CD4-positive, CD25-positive, alpha-beta regulatory T cell (primary cell): ENCODE results near the gene LRRC31. TPM values are rescaled to one million over a fixed set of nuclear protein-coding genes. Genes with fewer than 3 reads are reported as not detected.

Experiments
- ATAC-seq, 2 donors: fragments of 150-1000 bp; cut with Tn5 transposase; one replicate each; pipeline ENCODE4 v1.10.0; 2021; ENCODE audit warnings: low read depth in 2 of 2, moderate number of reproducible peaks in 2 of 2, moderate library complexity in 1 of 2
- DNase-seq, 3 donors: peaks; one replicate each; pipeline versions ENCODE4 v3.0.0 to v3.0.0-alpha.2; 2012 to 2022; ENCODE audit warnings: mixed read lengths in 1 of 3
- H3K27ac ChIP-seq: one replicate; pipeline ENCODE4 v1.7.0; 2013; ENCODE audit warnings: mild to moderate bottlenecking, low read length; ENCODE audit not compliant: insufficient read depth, poor library complexity, severe bottlenecking
- H3K27me3 ChIP-seq: one replicate; pipeline ENCODE4 v1.7.0; 2013; ENCODE audit warnings: low read length; ENCODE audit not compliant: control insufficient read depth, insufficient read depth
- H3K36me3 ChIP-seq: one replicate; pipeline ENCODE4 v1.7.0; 2013; ENCODE audit warnings: mild to moderate bottlenecking, low read length, moderate library complexity; ENCODE audit not compliant: control insufficient read depth, insufficient read depth
- H3K4me1 ChIP-seq: 2 replicates; pipeline ENCODE4 v1.7.0; 2013; ENCODE audit warnings: mild to moderate bottlenecking, low read length; ENCODE audit not compliant: insufficient read depth, control insufficient read depth, poor library complexity, severe bottlenecking
- H3K4me3 ChIP-seq: one replicate; pipeline ENCODE4 v1.7.0; 2013; ENCODE audit warnings: low read depth, mild to moderate bottlenecking, low read length, moderate library complexity
- H3K9me3 ChIP-seq, 2 experiments: 1 replicate in 1 of 2; 2 replicates in 1 of 2; pipeline ENCODE4 v1.7.0; 2013; ENCODE audit warnings: low read length in 2 of 2, mild to moderate bottlenecking in 1 of 2, moderate library complexity in 1 of 2; ENCODE audit not compliant: control insufficient read depth in 2 of 2
- H3K27ac Mint-ChIP-seq, 3 donors: one replicate each; pipeline ENCODE4 v1.8.0; 2020 to 2022; ENCODE audit warnings: mild to moderate bottlenecking in 3 of 3, mixed read lengths in 3 of 3, moderate library complexity in 2 of 3
- H3K27me3 Mint-ChIP-seq: one replicate; pipeline ENCODE4 v1.8.0; 2022; ENCODE audit warnings: mild to moderate bottlenecking, mixed read lengths
- H3K36me3 Mint-ChIP-seq: one replicate; pipeline ENCODE4 v1.8.0; 2020; ENCODE audit warnings: mixed read lengths
- H3K4me1 Mint-ChIP-seq, 4 donors: one replicate each; pipeline ENCODE4 v1.8.0; 2020 to 2022; ENCODE audit warnings: mixed read lengths in 4 of 4, mild to moderate bottlenecking in 1 of 4
- H3K4me3 Mint-ChIP-seq, 4 donors: one replicate each; pipeline ENCODE4 v1.8.0; 2020 to 2022; ENCODE audit warnings: mild to moderate bottlenecking in 4 of 4, mixed read lengths in 4 of 4, moderate library complexity in 3 of 4
- H3K9me3 Mint-ChIP-seq, 7 donors: one replicate each; pipeline ENCODE4 v1.8.0; 2020 to 2022; ENCODE audit warnings: mixed read lengths in 7 of 7, mild to moderate bottlenecking in 3 of 7, moderate library complexity in 2 of 7
- polyA plus RNA-seq, 4 donors: library from polyadenylated mRNA; unstranded; fragments of 300-500 nt; fragmentation: Illumina TruSeq; gene quantifications; one replicate each; pipeline ENCODE4 v1.2.3, GENCODE V29; 2021
- total RNA-seq: library from RNA; stranded (reverse); gene quantifications from one replicate; pipeline ENCODE4 v1.2.3, GENCODE V29; 2022

The LRRC31 gene
- total and polyA plus RNA-seq, 5 donors from 2014 or later = not detected

DNA sequence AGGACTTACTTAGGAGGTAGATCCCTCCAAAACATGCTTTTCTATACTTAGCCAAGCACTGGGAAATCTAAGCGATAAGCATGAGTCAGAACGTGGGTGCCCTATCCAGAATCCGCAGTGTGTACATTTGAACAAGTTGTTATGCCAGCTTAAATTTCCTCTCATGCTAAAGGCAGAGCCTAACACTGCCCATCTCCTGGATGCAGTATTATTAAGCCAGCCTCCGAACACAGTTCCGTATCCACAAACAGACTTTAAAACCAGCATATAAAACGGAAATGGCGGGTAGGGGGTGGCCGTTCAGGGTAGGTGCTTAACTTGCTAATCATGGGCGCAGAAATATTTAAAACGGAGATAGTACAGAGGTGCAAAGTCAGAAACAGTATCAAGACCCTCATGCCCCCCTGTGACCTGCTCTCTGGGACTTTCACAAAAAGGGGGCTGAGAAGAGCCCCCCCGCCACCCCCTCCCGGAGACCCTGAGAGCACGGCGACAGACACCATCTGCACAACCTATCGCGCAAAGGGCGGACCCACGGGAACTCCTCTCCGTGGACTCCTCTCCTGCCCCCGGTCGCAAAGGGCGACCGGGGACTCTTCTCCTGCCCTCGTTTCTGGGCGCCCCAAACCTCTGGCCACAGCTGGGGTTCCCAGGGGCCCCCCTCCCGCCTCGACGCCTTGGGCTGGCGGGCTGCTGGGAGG is 58.0 kb downstream of the LRRC31 start:
- H3K9me3 ChIP-seq = peaks cover 10 to 14% of the 10 kb centered on the region in 2 experiments
- Mint-ChIP-seq H3K9me3 (peaks cover 0 to 14% (median 6%) of the 10 kb centered on the region in 7 donors), H3K4me3 (peak overlapping the region; percentile 82 to 87 (median 86)), H3K4me1 (peaks cover 12 to 29% (median 14%) of the 10 kb centered on the region in 4 donors), H3K27ac (no peak overlapping the region), H3K27me3 (peaks cover 33% of the 10 kb centered on the region), H3K36me3 (no peaks in the 10 kb centered on the region)
- ATAC-seq (peak in 1 of 2 donors; percentile 7), DNase-seq (peak in 2 of 3 donors; percentile 10 to 58)
- H3K36me3 ChIP-seq = no peaks in the 10 kb centered on the region
- no peaks in the 10 kb centered on the region for H3K27me3 ChIP-seq
- peak overlapping the region; percentile 43 for H3K4me3 ChIP-seq
- peaks cover 27% of the 10 kb centered on the region for H3K4me1 ChIP-seq
- no peak overlapping the region for H3K27ac ChIP-seq

GRCh38 chr3:169809230-169809795 is 60.4 kb downstream of the LRRC31 start:
- no peaks in the 10 kb centered on the region for H3K36me3 Mint-ChIP-seq

DNA sequence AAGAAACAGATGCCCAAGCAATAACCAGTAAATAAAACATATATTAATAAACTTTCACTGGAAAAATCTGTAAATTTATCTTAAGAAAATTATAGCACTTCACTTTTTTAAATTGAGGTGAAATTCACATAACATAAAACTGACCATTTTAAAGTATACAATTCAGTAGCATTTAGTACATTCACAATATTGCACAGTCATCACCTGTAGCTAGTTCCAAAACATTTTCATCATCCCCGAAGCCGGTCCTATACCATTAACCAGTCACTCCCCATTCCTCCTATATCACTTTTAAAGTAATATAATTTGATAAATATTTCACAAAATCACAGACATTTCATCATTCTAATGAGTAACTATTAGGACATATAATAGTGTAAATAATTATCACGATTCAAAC is 65.1 kb downstream of the LRRC31 start:
- Histone ChIP-seq H3K4me1 (no peaks in the 10 kb centered on the region), H3K36me3 (no peaks in the 10 kb centered on the region), H3K27me3 (no peaks in the 10 kb centered on the region), H3K9me3 (no peaks in the 10 kb centered on the region), H3K27ac (no peak overlapping the region), H3K4me3 (no peak overlapping the region)
- Mint-ChIP-seq H3K9me3 (no peaks in the 10 kb centered on the region), H3K27me3 (peaks cover 4% of the 10 kb centered on the region), H3K4me3 (no peak overlapping the region), H3K27ac (no peak overlapping the region), H3K36me3 (no peaks in the 10 kb centered on the region), H3K4me1 (peaks cover 0 to 5% (median 1%) of the 10 kb centered on the region in 4 donors)
- ATAC-seq = no peak
- no peak for DNase-seq

More at GRCh38 chr3:169809230-169809795, 60.4 kb downstream of the LRRC31 start:
- DNase-seq (peak in 1 of 3 donors; percentile 74), ATAC-seq (no peak)
- H3K9me3 Mint-ChIP-seq = no peaks in the 10 kb centered on the region
- Histone ChIP-seq H3K9me3 (no peaks in the 10 kb centered on the region), H3K4me3 (no peak overlapping the region), H3K4me1 (peaks cover 27% of the 10 kb centered on the region), H3K27ac (no peak overlapping the region), H3K27me3 (no peaks in the 10 kb centered on the region), H3K36me3 (no peaks in the 10 kb centered on the region)
- peak overlapping the region in 2 of 4 donors; percentile 13 to 39 for H3K4me3 Mint-ChIP-seq
- H3K27ac Mint-ChIP-seq = no peak overlapping the region
- H3K27me3 Mint-ChIP-seq = peaks cover 25% of the 10 kb centered on the region
- peaks cover 12 to 29% (median 14%) of the 10 kb centered on the region in 4 donors for H3K4me1 Mint-ChIP-seq

GRCh38 chr3:169792359-169792758 is 77.4 kb downstream of the LRRC31 start:
- Histone ChIP-seq H3K27ac (no peak overlapping the region), H3K27me3 (no peaks in the 10 kb centered on the region), H3K4me1 (no peaks in the 10 kb centered on the region), H3K36me3 (peaks cover 24% of the 10 kb centered on the region), H3K4me3 (no peak overlapping the region), H3K9me3 (no peaks in the 10 kb centered on the region)
- Mint-ChIP-seq H3K9me3 (no peaks in the 10 kb centered on the region), H3K36me3 (peaks cover 13% of the 10 kb centered on the region), H3K4me3 (no peak overlapping the region), H3K4me1 (peaks cover 0 to 7% (median 3%) of the 10 kb centered on the region in 4 donors), H3K27me3 (no peaks in the 10 kb centered on the region), H3K27ac (no peak overlapping the region)
- DNase-seq = no peak
- ATAC-seq = no peak

- peaks cover 37% of the 10 kb centered on the region for H3K36me3 ChIP-seq
- no peak for DNase-seq
- no peak overlapping the region for H3K4me3 Mint-ChIP-seq
- H3K4me1 ChIP-seq = no peaks in the 10 kb centered on the region
- H3K27ac ChIP-seq = no peak overlapping the region
- no peaks in the 10 kb centered on the region for H3K9me3 Mint-ChIP-seq
- no peaks in the 10 kb centered on the region for H3K27me3 Mint-ChIP-seq
- no peak overlapping the region for H3K4me3 ChIP-seq
- H3K27ac Mint-ChIP-seq = peak overlapping the region in 1 of 3 donors; percentile 5
- peaks cover 25% of the 10 kb centered on the region for H3K36me3 Mint-ChIP-seq
- H3K27me3 ChIP-seq = no peaks in the 10 kb centered on the region
- ATAC-seq = no peak
- no peaks in the 10 kb centered on the region for H3K9me3 ChIP-seq
- H3K4me1 Mint-ChIP-seq = peaks cover 0 to 7% (median 3%) of the 10 kb centered on the region in 4 donors
Measured at GRCh38 chr3:169790687-169791429, 78.9 kb downstream of the LRRC31 start.

DNA sequence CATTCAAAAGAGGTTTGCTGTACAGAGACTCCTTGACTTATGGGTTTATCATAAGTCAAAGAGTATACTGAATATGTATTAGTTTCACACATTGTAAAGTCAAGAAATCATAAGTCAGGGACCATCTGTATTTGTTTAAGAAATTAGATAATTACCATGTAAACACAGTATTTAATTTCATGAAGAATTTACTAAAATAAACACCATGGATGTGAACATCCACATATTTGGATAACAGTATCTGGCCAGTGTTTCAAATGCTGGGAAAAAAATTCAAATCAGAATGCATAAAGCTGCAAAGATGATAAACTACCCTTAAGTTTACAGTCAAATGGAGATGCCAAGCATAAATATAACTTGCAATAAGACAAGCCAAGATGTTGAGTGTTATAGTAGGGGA is 79.5 kb downstream of the LRRC31 start:
- H3K27me3 ChIP-seq = no peaks in the 10 kb centered on the region
- H3K4me1 ChIP-seq = no peaks in the 10 kb centered on the region
- Mint-ChIP-seq H3K9me3 (no peaks in the 10 kb centered on the region), H3K36me3 (peaks cover 31% of the 10 kb centered on the region), H3K4me3 (no peak overlapping the region), H3K4me1 (peaks cover 0 to 7% (median 3%) of the 10 kb centered on the region in 4 donors), H3K27me3 (no peaks in the 10 kb centered on the region), H3K27ac (peak overlapping the region in 1 of 3 donors; percentile 5)
- H3K9me3 ChIP-seq = no peaks in the 10 kb centered on the region
- H3K4me3 ChIP-seq = no peak overlapping the region
- no peak for DNase-seq
- no peak for ATAC-seq
- H3K27ac ChIP-seq = no peak overlapping the region
- peaks cover 44% of the 10 kb centered on the region for H3K36me3 ChIP-seq
